DND-41 (cell line): ENCODE results near the gene SEC14L5.

Experiments used
- ATAC-seq: fragments of 200-7000 bp; cut with Tn5 transposase; 3 replicates; pipeline ENCODE4 v1.9.1; 2021; ENCODE audit warnings: low read depth; ENCODE audit not compliant: insufficient read depth
- DNase-seq: peaks from one replicate; pipeline ENCODE4 v3.0.0-alpha.2; 2020
- H2AFZ ChIP-seq: 2 replicates; pipeline ENCODE4 v1.6.0; 2012; ENCODE audit warnings: low read depth, low read length
- H3K27ac ChIP-seq: 2 replicates; pipeline ENCODE4 v1.5.1; 2012; ENCODE audit warnings: low read length, inconsistent platforms
- H3K27me3 ChIP-seq: fragments of 200-600 bp; sonication (generic); 2 replicates; pipeline ENCODE4 v1.6.0; 2012; ENCODE audit warnings: low read length, mild to moderate bottlenecking, inconsistent platforms; ENCODE audit not compliant: insufficient read depth, poor library complexity
- H3K36me3 ChIP-seq: 2 replicates; pipeline ENCODE4 v1.5.1; 2012; ENCODE audit warnings: low read length, inconsistent platforms; ENCODE audit not compliant: insufficient read depth
- H3K4me1 ChIP-seq: 2 replicates; pipeline ENCODE4 v1.5.1; 2012; ENCODE audit warnings: mild to moderate bottlenecking, low read length; ENCODE audit not compliant: insufficient read depth
- H3K4me2 ChIP-seq: 2 replicates; pipeline ENCODE4 v1.6.0; 2012; ENCODE audit warnings: mild to moderate bottlenecking, moderate library complexity, low read length, inconsistent platforms; ENCODE audit not compliant: insufficient read depth
- H3K4me3 ChIP-seq, 2 experiments: fragments of 200-600 bp in 1 of 2; shearing (Covaris generic) in 1 of 2; 2 replicates each; pipeline ENCODE4 v1.5.1; 2012 to 2016; ENCODE audit warnings: inconsistent platforms in 2 of 2, low read length in 2 of 2, mild to moderate bottlenecking in 2 of 2, low read depth in 1 of 2, moderate library complexity in 1 of 2
- H3K79me2 ChIP-seq: 2 replicates; pipeline ENCODE4 v1.6.0; 2012; ENCODE audit warnings: low read length, inconsistent platforms; ENCODE audit not compliant: insufficient read depth
- H3K9ac ChIP-seq: 2 replicates; pipeline ENCODE4 v1.6.0; 2012; ENCODE audit warnings: low read depth, mild to moderate bottlenecking, inconsistent platforms, low read length, moderate library complexity
- H3K9me3 ChIP-seq: 2 replicates; pipeline ENCODE4 v1.5.1; 2012; ENCODE audit warnings: low read length, moderate library complexity, mild to moderate bottlenecking, inconsistent platforms; ENCODE audit not compliant: insufficient read depth, severe bottlenecking
- H4K20me1 ChIP-seq: 2 replicates; pipeline ENCODE4 v1.6.0; 2012; ENCODE audit warnings: low read length; ENCODE audit not compliant: insufficient read depth
- CTCF ChIP-seq: IDR thresholded peaks from 2 replicates; pipeline ENCODE4 v1.5.1; 2012; ENCODE audit warnings: borderline replicate concordance, low read length, moderate library complexity, mild to moderate bottlenecking; ENCODE audit not compliant: poor library complexity, severe bottlenecking; ENCODE audit errors: extremely low read depth
- EZH2 ChIP-seq: IDR thresholded peaks from 3 replicates; pipeline ENCODE4 v1.6.1; 2012; ENCODE audit warnings: borderline replicate concordance, low read depth, mild to moderate bottlenecking, moderate library complexity, low read length, inconsistent platforms; ENCODE audit not compliant: severe bottlenecking

The SEC14L5 gene

DNA sequence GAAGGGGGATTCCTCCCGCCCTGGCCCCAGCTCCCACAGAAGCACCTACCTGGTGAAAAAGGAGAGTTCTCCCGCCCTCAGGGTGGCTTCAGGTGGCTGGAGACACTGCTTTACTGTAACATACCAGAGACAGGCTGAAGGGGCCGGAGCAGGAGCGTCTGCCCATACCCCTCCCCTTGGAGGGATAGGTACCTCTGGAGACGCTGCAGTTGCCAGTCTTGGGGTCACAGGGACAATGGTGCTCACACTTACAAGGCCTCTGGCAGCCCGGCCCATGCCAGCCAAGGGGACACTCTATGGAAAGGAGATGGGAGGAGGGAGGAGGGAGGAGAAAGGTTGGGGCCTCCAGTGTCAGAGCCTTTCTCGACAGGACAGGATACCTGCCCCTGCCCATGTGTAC is 69.0 kb downstream of the SEC14L5 start:
- Histone ChIP-seq H3K9me3 (no peaks in the 10 kb centered on the region), H3K27me3 (no peaks in the 10 kb centered on the region), H3K9ac (no peak overlapping the region), H2AFZ (no peak overlapping the region), H3K4me1 (peaks cover 3% of the 10 kb centered on the region; the same call in 1 of the 2 replicates), H3K4me3 (no peak overlapping the region), H3K27ac (no peak overlapping the region), H3K4me2 (no peak overlapping the region), H4K20me1 (no peaks in the 10 kb centered on the region), H3K79me2 (no peaks in the 10 kb centered on the region), H3K36me3 (no peaks in the 10 kb centered on the region)
- ATAC-seq (no peak), DNase-seq (no peak)
- TF ChIP-seq CTCF = no peak
- no peak for TF ChIP-seq EZH2

GRCh38 chr16:5027575-5028235 is 69.6 kb downstream of the SEC14L5 start:
- DNase-seq (no peak), ATAC-seq (no peak)
- H3K4me3 ChIP-seq = no peak overlapping the region
- no peaks in the 10 kb centered on the region for H4K20me1 ChIP-seq
- H3K27ac ChIP-seq = no peak overlapping the region
- no peaks in the 10 kb centered on the region for H3K79me2 ChIP-seq
- H3K9me3 ChIP-seq = no peaks in the 10 kb centered on the region
- H2AFZ ChIP-seq = no peak overlapping the region
- peaks cover 6% of the 10 kb centered on the region for H3K4me1 ChIP-seq
- no peaks in the 10 kb centered on the region for H3K36me3 ChIP-seq
- TF ChIP-seq EZH2 (no peak), CTCF (no peak)
- no peak overlapping the region for H3K9ac ChIP-seq
- H3K27me3 ChIP-seq = no peaks in the 10 kb centered on the region
- H3K4me2 ChIP-seq = no peak overlapping the region

GRCh38 chr16:5028950-5029475 is 70.9 kb downstream of the SEC14L5 start:
- no peak overlapping the region for H3K4me2 ChIP-seq
- H3K4me3 ChIP-seq = no peak overlapping the region
- no peak overlapping the region for H3K27ac ChIP-seq
- H3K9ac ChIP-seq = no peak overlapping the region
- peaks cover 17% of the 10 kb centered on the region for H3K4me1 ChIP-seq
- no peaks in the 10 kb centered on the region for H3K36me3 ChIP-seq
- TF ChIP-seq EZH2 = no peak
- no peak for TF ChIP-seq CTCF
- DNase-seq (no peak), ATAC-seq (no peak)
- no peaks in the 10 kb centered on the region for H3K79me2 ChIP-seq
- no peaks in the 10 kb centered on the region for H4K20me1 ChIP-seq
- H3K27me3 ChIP-seq = no peaks in the 10 kb centered on the region
- H2AFZ ChIP-seq = no peak overlapping the region
- no peaks in the 10 kb centered on the region for H3K9me3 ChIP-seq

GRCh38 chr16:5030251-5030870 is 72.2 kb downstream of the SEC14L5 start:
- H3K79me2 ChIP-seq = no peaks in the 10 kb centered on the region
- H3K36me3 ChIP-seq = no peaks in the 10 kb centered on the region
- H2AFZ ChIP-seq = no peak overlapping the region
- no peak overlapping the region for H3K4me2 ChIP-seq
- TF ChIP-seq EZH2 (no peak), CTCF (no peak)
- no peaks in the 10 kb centered on the region for H4K20me1 ChIP-seq
- no peak overlapping the region for H3K27ac ChIP-seq
- H3K4me1 ChIP-seq = peaks cover 25% of the 10 kb centered on the region
- no peak overlapping the region for H3K9ac ChIP-seq
- no peaks in the 10 kb centered on the region for H3K9me3 ChIP-seq
- DNase-seq (no peak), ATAC-seq (no peak)
- H3K27me3 ChIP-seq = no peaks in the 10 kb centered on the region
- H3K4me3 ChIP-seq = no peak overlapping the region
